ENCODE data around the gene HBS1L. TPM values are rescaled to one million over a fixed set of nuclear protein-coding genes. Genes with fewer than 3 reads are reported as not detected.

HBS1L gene
- total RNA-seq, 1 experiment from 2014 or later, result 95.4 TPM

GRCh38 chr6:134954272-134955000 lies 100.2 kb downstream of the HBS1L start (continued):
- TF ChIP-seq ZNF138 (CRISPR knock-in tag; conservative IDR thresholded peaks at IDR 0.05), result no peak
- no peak for TF ChIP-seq NFE2L1 (CRISPR knock-in tag; IDR thresholded peaks at IDR 0.05)
- TF ChIP-seq NFATC4 (CRISPR knock-in tag; IDR thresholded peaks at IDR 0.05), result no peak
- TF ChIP-seq, protein P1, sequence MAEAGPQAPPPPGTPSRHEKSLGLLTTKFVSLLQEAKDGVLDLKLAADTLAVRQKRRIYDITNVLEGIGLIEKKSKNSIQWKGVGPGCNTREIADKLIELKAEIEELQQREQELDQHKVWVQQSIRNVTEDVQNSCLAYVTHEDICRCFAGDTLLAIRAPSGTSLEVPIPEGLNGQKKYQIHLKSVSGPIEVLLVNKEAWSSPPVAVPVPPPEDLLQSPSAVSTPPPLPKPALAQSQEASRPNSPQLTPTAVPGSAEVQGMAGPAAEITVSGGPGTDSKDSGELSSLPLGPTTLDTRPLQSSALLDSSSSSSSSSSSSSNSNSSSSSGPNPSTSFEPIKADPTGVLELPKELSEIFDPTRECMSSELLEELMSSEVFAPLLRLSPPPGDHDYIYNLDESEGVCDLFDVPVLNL (CRISPR knock-in tag; IDR thresholded peaks at IDR 0.05; ENCODE audit: borderline replicate concordance, low read depth), result no peak
- no peak for TF ChIP-seq SP1 (CRISPR knock-in tag; conservative IDR thresholded peaks at IDR 0.05)
- no peak for TF ChIP-seq EMX1 (CRISPR knock-in tag; IDR thresholded peaks at IDR 0.05)
- TF ChIP-seq, protein P2, sequence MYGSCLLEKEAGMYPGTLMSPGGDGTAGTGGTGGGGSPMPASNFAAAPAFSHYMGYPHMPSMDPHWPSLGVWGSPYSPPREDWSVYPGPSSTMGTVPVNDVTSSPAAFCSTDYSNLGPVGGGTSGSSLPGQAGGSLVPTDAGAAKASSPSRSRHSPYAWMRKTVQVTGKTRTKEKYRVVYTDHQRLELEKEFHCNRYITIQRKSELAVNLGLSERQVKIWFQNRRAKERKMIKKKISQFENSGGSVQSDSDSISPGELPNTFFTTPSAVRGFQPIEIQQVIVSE (CRISPR knock-in tag; IDR thresholded peaks at IDR 0.05; ENCODE audit: borderline replicate concordance), result no peak
- TF ChIP-seq, protein P3, sequence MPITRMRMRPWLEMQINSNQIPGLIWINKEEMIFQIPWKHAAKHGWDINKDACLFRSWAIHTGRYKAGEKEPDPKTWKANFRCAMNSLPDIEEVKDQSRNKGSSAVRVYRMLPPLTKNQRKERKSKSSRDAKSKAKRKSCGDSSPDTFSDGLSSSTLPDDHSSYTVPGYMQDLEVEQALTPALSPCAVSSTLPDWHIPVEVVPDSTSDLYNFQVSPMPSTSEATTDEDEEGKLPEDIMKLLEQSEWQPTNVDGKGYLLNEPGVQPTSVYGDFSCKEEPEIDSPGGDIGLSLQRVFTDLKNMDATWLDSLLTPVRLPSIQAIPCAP (CRISPR knock-in tag; IDR thresholded peaks at IDR 0.05), result no peak
- TF ChIP-seq FOXK1 (CRISPR knock-in tag; IDR thresholded peaks at IDR 0.05), result no peak

- H3K4me3 Mint-ChIP-seq, result no peak overlapping the region
- TF ChIP-seq, protein P4, sequence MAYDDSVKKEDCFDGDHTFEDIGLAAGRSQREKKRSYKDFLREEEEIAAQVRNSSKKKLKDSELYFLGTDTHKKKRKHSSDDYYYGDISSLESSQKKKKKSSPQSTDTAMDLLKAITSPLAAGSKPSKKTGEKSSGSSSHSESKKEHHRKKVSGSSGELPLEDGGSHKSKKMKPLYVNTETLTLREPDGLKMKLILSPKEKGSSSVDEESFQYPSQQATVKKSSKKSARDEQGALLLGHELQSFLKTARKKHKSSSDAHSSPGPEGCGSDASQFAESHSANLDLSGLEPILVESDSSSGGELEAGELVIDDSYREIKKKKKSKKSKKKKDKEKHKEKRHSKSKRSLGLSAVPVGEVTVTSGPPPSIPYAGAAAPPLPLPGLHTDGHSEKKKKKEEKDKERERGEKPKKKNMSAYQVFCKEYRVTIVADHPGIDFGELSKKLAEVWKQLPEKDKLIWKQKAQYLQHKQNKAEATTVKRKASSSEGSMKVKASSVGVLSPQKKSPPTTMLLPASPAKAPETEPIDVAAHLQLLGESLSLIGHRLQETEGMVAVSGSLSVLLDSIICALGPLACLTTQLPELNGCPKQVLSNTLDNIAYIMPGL (CRISPR knock-in tag; IDR thresholded peaks at IDR 0.05), result no peak
- TF ChIP-seq, protein P5, sequence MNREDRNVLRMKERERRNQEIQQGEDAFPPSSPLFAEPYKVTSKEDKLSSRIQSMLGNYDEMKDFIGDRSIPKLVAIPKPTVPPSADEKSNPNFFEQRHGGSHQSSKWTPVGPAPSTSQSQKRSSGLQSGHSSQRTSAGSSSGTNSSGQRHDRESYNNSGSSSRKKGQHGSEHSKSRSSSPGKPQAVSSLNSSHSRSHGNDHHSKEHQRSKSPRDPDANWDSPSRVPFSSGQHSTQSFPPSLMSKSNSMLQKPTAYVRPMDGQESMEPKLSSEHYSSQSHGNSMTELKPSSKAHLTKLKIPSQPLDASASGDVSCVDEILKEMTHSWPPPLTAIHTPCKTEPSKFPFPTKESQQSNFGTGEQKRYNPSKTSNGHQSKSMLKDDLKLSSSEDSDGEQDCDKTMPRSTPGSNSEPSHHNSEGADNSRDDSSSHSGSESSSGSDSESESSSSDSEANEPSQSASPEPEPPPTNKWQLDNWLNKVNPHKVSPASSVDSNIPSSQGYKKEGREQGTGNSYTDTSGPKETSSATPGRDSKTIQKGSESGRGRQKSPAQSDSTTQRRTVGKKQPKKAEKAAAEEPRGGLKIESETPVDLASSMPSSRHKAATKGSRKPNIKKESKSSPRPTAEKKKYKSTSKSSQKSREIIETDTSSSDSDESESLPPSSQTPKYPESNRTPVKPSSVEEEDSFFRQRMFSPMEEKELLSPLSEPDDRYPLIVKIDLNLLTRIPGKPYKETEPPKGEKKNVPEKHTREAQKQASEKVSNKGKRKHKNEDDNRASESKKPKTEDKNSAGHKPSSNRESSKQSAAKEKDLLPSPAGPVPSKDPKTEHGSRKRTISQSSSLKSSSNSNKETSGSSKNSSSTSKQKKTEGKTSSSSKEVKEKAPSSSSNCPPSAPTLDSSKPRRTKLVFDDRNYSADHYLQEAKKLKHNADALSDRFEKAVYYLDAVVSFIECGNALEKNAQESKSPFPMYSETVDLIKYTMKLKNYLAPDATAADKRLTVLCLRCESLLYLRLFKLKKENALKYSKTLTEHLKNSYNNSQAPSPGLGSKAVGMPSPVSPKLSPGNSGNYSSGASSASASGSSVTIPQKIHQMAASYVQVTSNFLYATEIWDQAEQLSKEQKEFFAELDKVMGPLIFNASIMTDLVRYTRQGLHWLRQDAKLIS (CRISPR knock-in tag; IDR thresholded peaks at IDR 0.05; ENCODE audit: borderline replicate concordance), result no peak
- TF ChIP-seq FOXJ3 (CRISPR knock-in tag; IDR thresholded peaks at IDR 0.05; ENCODE audit: borderline replicate concordance), result no peak
- TF ChIP-seq ZNF671 (CRISPR knock-in tag; IDR thresholded peaks at IDR 0.05), result no peak
- TF ChIP-seq ZNF138 (CRISPR knock-in tag; conservative IDR thresholded peaks at IDR 0.05), result no peak
- TF ChIP-seq FOXP1 (CRISPR knock-in tag; IDR thresholded peaks at IDR 0.05; ENCODE audit: borderline replicate concordance), result no peak
- TF ChIP-seq ZNF263 (CRISPR knock-in tag; IDR thresholded peaks at IDR 0.05; ENCODE audit: low read depth), result no peak
- no peak for TF ChIP-seq KAT7 (CRISPR knock-in tag; IDR thresholded peaks at IDR 0.05; ENCODE audit: borderline replicate concordance)
- TF ChIP-seq RELA (CRISPR knock-in tag; IDR thresholded peaks at IDR 0.05; ENCODE audit: borderline replicate concordance), result no peak
- TF ChIP-seq GTF2I (CRISPR knock-in tag; conservative IDR thresholded peaks at IDR 0.05), result no peak
- TF ChIP-seq, protein P6, sequence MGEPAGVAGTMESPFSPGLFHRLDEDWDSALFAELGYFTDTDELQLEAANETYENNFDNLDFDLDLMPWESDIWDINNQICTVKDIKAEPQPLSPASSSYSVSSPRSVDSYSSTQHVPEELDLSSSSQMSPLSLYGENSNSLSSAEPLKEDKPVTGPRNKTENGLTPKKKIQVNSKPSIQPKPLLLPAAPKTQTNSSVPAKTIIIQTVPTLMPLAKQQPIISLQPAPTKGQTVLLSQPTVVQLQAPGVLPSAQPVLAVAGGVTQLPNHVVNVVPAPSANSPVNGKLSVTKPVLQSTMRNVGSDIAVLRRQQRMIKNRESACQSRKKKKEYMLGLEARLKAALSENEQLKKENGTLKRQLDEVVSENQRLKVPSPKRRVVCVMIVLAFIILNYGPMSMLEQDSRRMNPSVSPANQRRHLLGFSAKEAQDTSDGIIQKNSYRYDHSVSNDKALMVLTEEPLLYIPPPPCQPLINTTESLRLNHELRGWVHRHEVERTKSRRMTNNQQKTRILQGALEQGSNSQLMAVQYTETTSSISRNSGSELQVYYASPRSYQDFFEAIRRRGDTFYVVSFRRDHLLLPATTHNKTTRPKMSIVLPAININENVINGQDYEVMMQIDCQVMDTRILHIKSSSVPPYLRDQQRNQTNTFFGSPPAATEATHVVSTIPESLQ (CRISPR knock-in tag; IDR thresholded peaks at IDR 0.05), result no peak
- TF ChIP-seq, protein P7, sequence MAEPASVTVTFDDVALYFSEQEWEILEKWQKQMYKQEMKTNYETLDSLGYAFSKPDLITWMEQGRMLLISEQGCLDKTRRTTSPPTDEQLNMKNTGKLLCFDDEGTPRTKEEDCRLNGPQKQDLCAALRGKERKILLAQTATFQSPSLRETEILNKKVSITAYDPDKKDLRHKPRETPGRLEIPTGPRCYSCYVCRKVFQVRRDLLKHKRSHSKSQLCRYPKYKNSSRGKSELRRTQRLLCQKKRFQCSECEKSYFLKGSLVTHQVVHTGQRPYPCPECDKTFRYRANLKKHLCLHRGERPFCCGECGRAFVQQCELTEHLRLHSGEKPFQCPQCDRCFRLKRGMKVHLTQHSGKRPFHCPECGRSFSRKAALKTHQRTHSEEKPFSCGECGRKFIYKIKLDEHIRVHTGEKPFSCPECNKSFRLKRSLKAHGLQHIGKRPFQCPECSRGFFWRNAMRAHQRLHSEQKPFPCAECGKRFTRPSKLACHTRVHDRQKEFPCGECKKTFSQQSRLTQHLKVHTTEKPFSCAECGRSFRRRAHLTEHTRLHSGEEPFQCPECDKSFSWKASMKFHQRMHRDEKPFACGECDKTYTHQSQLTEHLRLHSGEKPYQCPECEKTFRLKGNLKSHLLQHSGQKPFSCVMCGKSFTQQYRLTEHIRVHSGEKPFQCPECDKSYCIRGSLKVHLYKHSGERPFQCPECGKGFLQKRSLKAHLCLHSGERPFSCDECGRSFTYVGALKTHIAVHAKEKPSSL (CRISPR knock-in tag; conservative IDR thresholded peaks at IDR 0.05), result no peak
- TF ChIP-seq, protein P2 (CRISPR knock-in tag; IDR thresholded peaks at IDR 0.05; ENCODE audit: borderline replicate concordance), result no peak
- TF ChIP-seq RORB (CRISPR knock-in tag; IDR thresholded peaks at IDR 0.05), result no peak
These were observed 102.9 kb downstream of the HBS1L start for GRCh38 chr6:134951494-134952263.

More at GRCh38 chr6:134951494-134952263, 102.9 kb downstream of the HBS1L start:
- Mint-ChIP-seq H3K27me3 (ENCODE audit: low read depth) (no peaks in the 10 kb centered on the region), H3K9me3 (0 out of 2 replicates have a peak, but pooled peaks cover 4% of the 10 kb centered on the region), H3K4me1 (peaks cover 5% of the 10 kb centered on the region; the same call in 1 of the 2 replicates), H3K36me3 (no peaks in the 10 kb centered on the region), H3K27ac (no peak overlapping the region)
- ATAC-seq (no peak), DNase-seq (ENCODE audit: low spot score) (no peak)
- CTCF ChIA-PET, result no interaction called here
- POLR2A ChIA-PET, result no interaction called here

Measured in WTC11 (cell line).